ENCODE data around the gene ORAI3. TPM values are rescaled to one million over a fixed set of nuclear protein-coding genes. Genes with fewer than 3 reads are reported as not detected.

Gene ORAI3
- total RNA-seq, 2 experiments from 2014 or later = 7.8 to 18.3 TPM

DNA sequence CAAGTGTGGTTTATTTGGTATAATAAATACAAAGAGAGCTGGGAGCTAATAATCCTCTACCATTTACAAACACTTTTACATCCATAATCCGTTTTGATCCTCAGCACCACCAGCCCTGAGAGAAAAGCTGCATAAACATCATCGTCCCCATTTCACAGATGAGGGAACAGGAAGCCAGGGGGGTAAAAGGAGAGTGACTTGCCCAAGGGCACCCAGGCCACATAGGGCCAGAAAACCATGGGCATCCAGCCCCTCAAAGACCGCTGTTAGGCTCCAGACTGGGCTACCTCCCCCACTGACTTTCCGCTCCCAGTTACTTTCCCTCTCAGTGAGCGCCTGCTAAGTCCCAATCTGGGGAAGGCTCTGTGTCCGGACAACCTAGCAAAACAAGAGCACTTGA is 54.9 kb downstream of the ORAI3 start:
- H3K79me2 ChIP-seq (ENCODE audit: insufficient read depth, low read depth, low read length) = no peaks in the 10 kb centered on the region
- ChIA-PET CTCF (ENCODE audit: unreplicated experiment) (no interaction called here), POLR2A (interaction anchor here (0.8 kb wide), 1 partner anchor 39 kb away, joined by 3 read pairs; no protein-coding TSS in a partner anchor)
- intact Hi-C loops (cut with micrococcal nuclease; ENCODE audit: unreplicated experiment) = no loop called here
- no peak overlapping the region for H2AFZ ChIP-seq (ENCODE audit: low read length)
- no peak overlapping the region for H3K27ac ChIP-seq (ENCODE audit: low read depth, low read length, poor library complexity, severe bottlenecking)
- H3K9me3 ChIP-seq (ENCODE audit: low read length) = no peaks in the 10 kb centered on the region
- H3K4me1 ChIP-seq (ENCODE audit: insufficient read depth, low read length, poor library complexity, severe bottlenecking) = no peaks in the 10 kb centered on the region
- TF ChIP-seq EZH2phosphoT487 (IDR thresholded peaks at IDR 0.05; ENCODE audit: borderline replicate concordance, low read depth, low read length) = no peak
- TF ChIP-seq, protein P1, sequence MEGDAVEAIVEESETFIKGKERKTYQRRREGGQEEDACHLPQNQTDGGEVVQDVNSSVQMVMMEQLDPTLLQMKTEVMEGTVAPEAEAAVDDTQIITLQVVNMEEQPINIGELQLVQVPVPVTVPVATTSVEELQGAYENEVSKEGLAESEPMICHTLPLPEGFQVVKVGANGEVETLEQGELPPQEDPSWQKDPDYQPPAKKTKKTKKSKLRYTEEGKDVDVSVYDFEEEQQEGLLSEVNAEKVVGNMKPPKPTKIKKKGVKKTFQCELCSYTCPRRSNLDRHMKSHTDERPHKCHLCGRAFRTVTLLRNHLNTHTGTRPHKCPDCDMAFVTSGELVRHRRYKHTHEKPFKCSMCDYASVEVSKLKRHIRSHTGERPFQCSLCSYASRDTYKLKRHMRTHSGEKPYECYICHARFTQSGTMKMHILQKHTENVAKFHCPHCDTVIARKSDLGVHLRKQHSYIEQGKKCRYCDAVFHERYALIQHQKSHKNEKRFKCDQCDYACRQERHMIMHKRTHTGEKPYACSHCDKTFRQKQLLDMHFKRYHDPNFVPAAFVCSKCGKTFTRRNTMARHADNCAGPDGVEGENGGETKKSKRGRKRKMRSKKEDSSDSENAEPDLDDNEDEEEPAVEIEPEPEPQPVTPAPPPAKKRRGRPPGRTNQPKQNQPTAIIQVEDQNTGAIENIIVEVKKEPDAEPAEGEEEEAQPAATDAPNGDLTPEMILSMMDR (conservative IDR thresholded peaks at IDR 0.05; ENCODE audit: low read length) = no peak
- no peak for DNase-seq (ENCODE audit: low spot score)
- no peak overlapping the region for H3K4me2 ChIP-seq (ENCODE audit: low read length)
- BruUV-seq (replicated peaks) = no TSS peak
- H3K36me3 ChIP-seq (ENCODE audit: insufficient read depth, low read length) = no peaks in the 10 kb centered on the region
- no peaks in the 10 kb centered on the region for H3K9me2 ChIP-seq (ENCODE audit: insufficient read depth, low read length)
- no peak overlapping the region for H3K4me3 ChIP-seq (ENCODE audit: low read depth, low read length, poor library complexity, severe bottlenecking)
- H4K20me1 ChIP-seq (ENCODE audit: insufficient read depth, low read length) = no peaks in the 10 kb centered on the region

Small RNA genes lying within 50 kb of the gene (small RNA-seq; reads per million reads assigned to genes)
- gene AC135048.1 = not detected

Other genes with a start within 250 kb of the ORAI3 start
- 15.6 and 41.8 TPM in 2 replicates for gene SRCAP, start 249.9 kb upstream of the ORAI3 start, total RNA-seq (2014; rRNA removed; shearing (Covaris generic))
- 92.6 and 93.7 TPM in 2 replicates for gene SRCAP, start 249.9 kb upstream of the ORAI3 start, total RNA-seq (2022)
- 37.6 and 40.5 TPM in 2 replicates for gene PHKG2, start 200.6 kb upstream of the ORAI3 start, total RNA-seq (2014; rRNA removed; shearing (Covaris generic))
- 41.9 and 46.5 TPM in 2 replicates for gene PHKG2, start 200.6 kb upstream of the ORAI3 start, total RNA-seq (2022)
- 20.7 and 27.4 TPM in 2 replicates for gene CFAP119, start 187.0 kb upstream of the ORAI3 start, total RNA-seq (2014; rRNA removed; shearing (Covaris generic))
- 25.0 and 27.4 TPM in 2 replicates for gene CFAP119, start 187.0 kb upstream of the ORAI3 start, total RNA-seq (2022)
- gene RNF40, start 186.7 kb upstream of the ORAI3 start, total RNA-seq (2014; rRNA removed; shearing (Covaris generic)) = 54.8 and 70.5 TPM in 2 replicates
- gene RNF40, start 186.7 kb upstream of the ORAI3 start, total RNA-seq (2022) = 108 and 120 TPM in 2 replicates
- gene ZNF629, start 161.9 kb upstream of the ORAI3 start, total RNA-seq (2014; rRNA removed; shearing (Covaris generic)) = 1.9 and 2.5 TPM in 2 replicates
- gene ZNF629, start 161.9 kb upstream of the ORAI3 start, total RNA-seq (2022) = 1.0 and 1.1 TPM in 2 replicates
- 17.8 and 20.6 TPM in 2 replicates for gene BCL7C, start 55.0 kb upstream of the ORAI3 start, total RNA-seq (2014; rRNA removed; shearing (Covaris generic))
- 11.0 and 11.5 TPM in 2 replicates for gene BCL7C, start 55.0 kb upstream of the ORAI3 start, total RNA-seq (2022)
- 0.09 and 0.21 TPM in 2 replicates for gene CTF1, start 52.5 kb upstream of the ORAI3 start, total RNA-seq (2014; rRNA removed; shearing (Covaris generic))
- gene CTF1, start 52.5 kb upstream of the ORAI3 start, total RNA-seq (2022) = 0.46 and 0.68 TPM in 2 replicates
- 16.1 and 16.2 TPM in 2 replicates for gene FBXL19, start 25.5 kb upstream of the ORAI3 start, total RNA-seq (2014; rRNA removed; shearing (Covaris generic))
- gene FBXL19, start 25.5 kb upstream of the ORAI3 start, total RNA-seq (2022) = 30.2 and 34.8 TPM in 2 replicates
- 8.6 and 9.0 TPM in 2 replicates for gene SETD1A, start 8.7 kb downstream of the ORAI3 start, total RNA-seq (2014; rRNA removed; shearing (Covaris generic))
- gene SETD1A, start 8.7 kb downstream of the ORAI3 start, total RNA-seq (2022) = 35.7 and 36.0 TPM in 2 replicates
- 1.9 and 3.3 TPM in 2 replicates for gene HSD3B7, start 36.1 kb downstream of the ORAI3 start, total RNA-seq (2014; rRNA removed; shearing (Covaris generic))
- gene HSD3B7, start 36.1 kb downstream of the ORAI3 start, total RNA-seq (2022) = 2.4 and 2.6 TPM in 2 replicates
- 0.47 TPM in 1 of 2 replicates, not detected in the other for gene STX1B, start 61.6 kb downstream of the ORAI3 start, total RNA-seq (2014; rRNA removed; shearing (Covaris generic))
- gene STX1B, start 61.6 kb downstream of the ORAI3 start, total RNA-seq (2022) = 2.1 and 2.4 TPM in 2 replicates
- 14.6 and 16.6 TPM in 2 replicates for gene STX4, start 84.5 kb downstream of the ORAI3 start, total RNA-seq (2014; rRNA removed; shearing (Covaris generic))
- gene STX4, start 84.5 kb downstream of the ORAI3 start, total RNA-seq (2022) = 40.5 and 41.6 TPM in 2 replicates
- gene ZNF668, start 125.2 kb downstream of the ORAI3 start, total RNA-seq (2014; rRNA removed; shearing (Covaris generic)) = 7.8 and 18.7 TPM in 2 replicates
- 17.1 and 21.7 TPM in 2 replicates for gene ZNF668, start 125.2 kb downstream of the ORAI3 start, total RNA-seq (2022)
- gene ZNF646, start 125.4 kb downstream of the ORAI3 start, total RNA-seq (2014; rRNA removed; shearing (Covaris generic)) = 25.4 and 30.1 TPM in 2 replicates
- gene ZNF646, start 125.4 kb downstream of the ORAI3 start, total RNA-seq (2022) = 33.8 and 34.0 TPM in 2 replicates
- gene PRSS53, start 139.9 kb downstream of the ORAI3 start, total RNA-seq (2014; rRNA removed; shearing (Covaris generic)) = 3.7 and 4.4 TPM in 2 replicates
- gene PRSS53, start 139.9 kb downstream of the ORAI3 start, total RNA-seq (2022) = 5.7 and 6.1 TPM in 2 replicates
- gene VKORC1, start 145.7 kb downstream of the ORAI3 start, total RNA-seq (2014; rRNA removed; shearing (Covaris generic)) = 68.8 and 69.3 TPM in 2 replicates
- 60.1 and 70.2 TPM in 2 replicates for gene VKORC1, start 145.7 kb downstream of the ORAI3 start, total RNA-seq (2022)
- 25.0 and 40.4 TPM in 2 replicates for gene BCKDK, start 159.3 kb downstream of the ORAI3 start, total RNA-seq (2014; rRNA removed; shearing (Covaris generic))
- gene BCKDK, start 159.3 kb downstream of the ORAI3 start, total RNA-seq (2022) = 36.5 and 39.0 TPM in 2 replicates
- gene KAT8, start 168.6 kb downstream of the ORAI3 start, total RNA-seq (2014; rRNA removed; shearing (Covaris generic)) = 86.9 and 89.1 TPM in 2 replicates
- gene KAT8, start 168.6 kb downstream of the ORAI3 start, total RNA-seq (2022) = 95.3 and 102 TPM in 2 replicates
- gene PRSS8, start 186.7 kb downstream of the ORAI3 start, total RNA-seq (2014; rRNA removed; shearing (Covaris generic)) = not detected in 2 replicates
- not detected in 2 replicates for gene PRSS8, start 186.7 kb downstream of the ORAI3 start, total RNA-seq (2022)
- gene PRSS36, start 201.0 kb downstream of the ORAI3 start, total RNA-seq (2014; rRNA removed; shearing (Covaris generic)) = 0.36 TPM in 1 of 2 replicates, not detected in the other
- gene PRSS36, start 201.0 kb downstream of the ORAI3 start, total RNA-seq (2022) = 1.0 TPM in 1 of 2 replicates, not detected in the other
- 90.0 and 104 TPM in 2 replicates for gene FUS, start 231.1 kb downstream of the ORAI3 start, total RNA-seq (2014; rRNA removed; shearing (Covaris generic))
- gene FUS, start 231.1 kb downstream of the ORAI3 start, total RNA-seq (2022) = 880 and 953 TPM in 2 replicates